Measurements from ENCODE around the gene ZNF609. TPM values are rescaled to one million over a fixed set of nuclear protein-coding genes. Genes with fewer than 3 reads are reported as not detected.
"Not testable (repeated sequence)": the region's sequence is repeated elsewhere in the genome, so short reads cannot be mapped to it uniquely, and the experiment has no call there.

The ZNF609 gene
- total RNA-seq, 2 experiments from 2014 or later: 34.1 TPM

DNA sequence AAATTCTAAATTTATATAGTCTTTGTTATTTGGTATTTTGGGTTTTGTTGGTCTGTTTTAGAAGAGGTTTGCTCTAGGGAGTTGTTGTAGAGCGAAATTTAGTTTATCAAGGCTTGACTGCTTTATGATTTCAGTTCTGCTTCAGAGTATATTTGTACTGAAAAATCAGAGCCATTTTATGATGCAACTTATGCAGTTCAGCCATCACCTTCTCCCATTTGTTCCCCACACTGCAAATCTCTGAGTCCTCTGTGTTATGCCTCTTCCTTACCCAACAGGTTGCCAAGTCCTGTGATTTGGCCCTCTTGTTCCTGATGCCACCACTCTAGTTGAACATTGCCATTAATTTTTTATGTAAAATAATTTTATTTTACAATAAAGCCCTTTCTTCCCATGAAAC lies 140.4 kb downstream of the ZNF609 start:
- POLR2A ChIA-PET: no interaction called here

DNA sequence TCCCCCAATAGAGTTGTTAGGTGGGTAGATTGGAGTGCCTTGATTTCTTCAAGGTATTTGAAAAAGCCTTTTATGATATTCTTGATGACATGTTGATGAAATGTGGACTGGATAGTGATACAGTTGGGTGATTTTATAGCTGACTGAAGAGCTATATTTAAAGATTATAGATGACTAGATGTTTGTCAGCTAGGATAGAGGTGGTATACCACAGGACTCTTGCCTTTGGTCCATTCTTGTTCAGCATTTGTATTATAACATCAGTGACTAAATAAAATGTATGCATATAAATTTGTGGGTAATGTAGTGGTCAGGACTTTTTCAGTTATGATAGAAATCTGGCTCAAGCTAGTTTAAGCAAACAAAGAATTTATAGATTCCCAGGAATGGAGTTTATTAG lies 143.9 kb downstream of the ZNF609 start:
- POLR2A ChIA-PET: interaction anchor here (0.7 kb wide), 1 partner anchor 46 kb away, joined by 4 read pairs; no protein-coding TSS in a partner anchor

More for the DNA sequence above, 140.4 kb downstream of the ZNF609 start:
- CTCF ChIA-PET: no interaction called here

DNA sequence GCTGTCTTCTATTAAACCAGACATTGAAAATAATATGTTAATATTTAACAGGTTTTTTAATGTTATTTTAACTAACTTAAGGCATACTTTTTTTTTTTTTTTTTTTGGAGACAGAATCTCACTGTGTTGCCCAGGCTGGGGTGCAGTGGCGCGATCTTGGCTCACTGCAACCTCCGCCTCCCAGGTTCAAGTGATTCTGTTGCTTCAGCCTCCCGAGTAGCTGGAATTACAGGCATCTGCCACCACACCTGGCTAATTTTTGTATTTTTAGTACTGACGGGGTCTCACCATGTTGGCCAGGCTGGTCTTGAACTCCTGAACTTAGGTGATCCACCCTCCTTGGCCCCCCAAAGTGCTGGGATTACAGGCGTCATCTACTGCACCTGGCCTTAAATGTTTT lies 147.0 kb downstream of the ZNF609 start:
- CTCF ChIA-PET, POLR2A ChIA-PET: not testable (repeated sequence)

More for the DNA sequence above, 143.9 kb downstream of the ZNF609 start:
- CTCF ChIA-PET: interaction anchor here (0.9 kb wide), 1 partner anchor 42 kb away, joined by 3 read pairs; no protein-coding TSS in a partner anchor

DNA sequence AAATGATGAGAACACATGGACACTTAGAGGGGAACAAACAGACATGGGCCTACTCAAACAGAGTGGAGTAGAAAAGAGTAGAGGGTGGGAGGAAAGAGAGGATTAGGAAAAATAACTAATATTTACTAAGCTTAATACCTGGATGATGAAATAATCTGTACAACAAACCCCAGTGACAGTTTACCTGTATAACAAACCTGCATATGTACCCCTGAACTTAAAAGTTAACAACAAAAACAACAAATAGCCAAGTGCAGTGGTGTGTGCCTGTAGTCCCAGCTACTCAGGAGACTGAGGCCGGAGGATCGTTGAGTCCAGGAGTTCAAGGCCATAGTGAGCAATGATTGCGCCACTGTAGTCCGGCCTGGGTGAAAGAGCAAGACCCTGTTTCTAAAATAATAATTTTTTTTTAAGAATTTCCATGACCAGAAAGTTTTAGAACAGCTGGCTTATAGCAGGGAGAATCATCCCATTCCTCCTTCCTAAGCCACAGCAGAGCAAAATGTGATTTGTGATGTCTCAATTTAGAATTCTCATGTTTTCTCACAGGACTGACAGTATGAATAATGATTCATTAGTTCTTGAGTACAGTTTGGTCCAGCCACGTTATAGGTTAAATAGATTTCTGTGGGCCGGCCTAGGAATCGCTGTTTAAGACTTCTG lies 150.0 kb downstream of the ZNF609 start:
- POLR2A ChIA-PET: no interaction called here
- CTCF ChIA-PET: interaction anchor here (0.8 to 1.0 kb wide), 2 partner anchors 9 to 15 kb away, joined by 3 to 4 read pairs; no protein-coding TSS in a partner anchor

DNA sequence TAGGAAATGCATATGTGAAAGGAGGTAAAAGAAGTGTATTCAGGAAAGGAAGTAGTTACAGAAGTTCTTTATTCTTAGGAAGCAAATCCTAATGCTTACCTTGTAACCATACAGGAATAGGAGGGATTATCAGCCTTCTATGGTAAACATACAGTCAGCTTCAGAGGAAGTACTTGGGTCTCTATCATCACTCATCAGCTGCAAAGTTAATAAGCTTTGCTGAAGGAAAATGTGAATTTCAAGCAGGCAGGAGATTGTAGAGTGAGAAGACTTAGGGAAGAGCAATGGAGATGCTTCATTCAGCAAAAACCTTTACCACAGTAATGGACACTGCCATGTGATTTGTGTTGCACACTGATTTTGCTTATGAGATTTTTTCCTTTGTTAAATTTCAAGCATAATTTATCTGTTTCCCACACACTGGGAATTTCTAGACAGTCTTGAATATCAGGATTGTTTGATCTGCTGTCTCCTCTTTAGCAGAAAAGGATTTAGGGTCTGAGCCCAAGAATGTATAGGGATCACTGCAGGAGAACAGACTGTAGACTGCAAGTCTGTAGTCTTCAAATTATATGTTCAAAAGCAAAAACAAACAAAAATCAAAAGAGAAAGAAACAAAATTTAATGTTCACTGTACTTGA lies 150.8 kb downstream of the ZNF609 start:
- ChIA-PET POLR2A (no interaction called here), CTCF (interaction anchor here (0.8 to 1.0 kb wide), 2 partner anchors 10 to 16 kb away, joined by 3 to 4 read pairs; no protein-coding TSS in a partner anchor)

DNA sequence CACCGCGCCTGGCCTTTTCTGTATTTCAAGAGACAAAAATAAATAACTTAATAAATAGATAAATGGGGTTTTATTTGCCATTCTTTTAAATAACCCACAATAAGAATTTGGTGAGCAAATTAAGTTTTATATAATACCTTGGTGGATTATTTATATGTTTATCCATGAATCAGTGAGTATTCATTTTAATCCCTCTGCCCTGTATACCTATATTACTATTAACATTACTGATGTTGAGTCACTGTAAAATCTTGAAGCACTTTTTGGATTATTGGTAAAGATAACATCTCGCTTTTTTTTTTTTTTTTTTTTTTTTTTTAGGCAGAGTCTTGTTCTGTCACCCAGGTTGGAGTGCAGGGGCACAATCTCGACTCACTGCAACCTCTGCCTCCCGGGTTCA lies 154.1 kb downstream of the ZNF609 start:
- CTCF ChIA-PET: no interaction called here
- POLR2A ChIA-PET: no interaction called here

DNA sequence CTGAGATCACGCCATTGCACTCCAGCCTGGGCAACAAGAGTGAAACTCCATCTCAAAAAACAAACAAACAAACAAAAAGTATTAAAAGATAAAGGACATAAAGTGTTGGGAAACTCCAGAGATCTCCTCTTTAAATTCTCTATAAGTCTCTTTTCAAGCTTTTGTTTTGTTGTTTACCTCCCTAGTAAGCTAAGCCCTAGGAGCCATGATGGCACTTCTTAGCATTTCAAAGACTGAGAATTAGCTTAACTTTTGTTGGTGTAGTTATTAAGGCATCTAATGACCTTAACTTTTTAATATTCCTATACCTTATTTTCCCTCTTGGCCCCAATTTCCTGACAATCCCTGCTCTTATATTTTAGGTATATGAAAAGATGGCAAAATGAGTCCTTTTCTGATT lies 157.3 kb downstream of the ZNF609 start:
- ChIA-PET POLR2A (no interaction called here), CTCF (interaction anchor here (1.2 kb wide), 1 partner anchor 16 kb away, joined by 3 read pairs; no protein-coding TSS in a partner anchor)

DNA sequence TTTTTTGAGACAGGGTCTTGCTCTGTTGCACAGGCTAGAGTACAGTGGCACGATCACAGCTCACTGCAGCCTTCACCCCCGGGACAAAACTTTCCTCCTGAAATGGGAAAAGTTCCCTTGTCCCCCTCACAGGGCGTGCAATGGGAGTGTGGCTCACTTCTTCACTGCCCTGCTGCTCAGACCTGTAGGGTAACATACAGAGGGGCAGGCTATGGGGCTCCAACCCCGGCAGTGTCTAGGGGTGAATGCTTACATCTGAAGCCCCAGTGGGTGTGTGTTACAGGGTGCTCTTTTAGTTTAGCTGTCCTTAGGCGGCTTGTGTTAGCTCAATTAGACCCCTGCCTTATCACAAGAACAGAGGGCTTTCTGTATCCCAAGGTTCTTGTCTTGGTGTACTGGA lies 157.8 kb downstream of the ZNF609 start:
- CTCF ChIA-PET: interaction anchor here (1.2 kb wide), 1 partner anchor 15 kb away, joined by 3 read pairs; no protein-coding TSS in a partner anchor
- POLR2A ChIA-PET: no interaction called here

DNA sequence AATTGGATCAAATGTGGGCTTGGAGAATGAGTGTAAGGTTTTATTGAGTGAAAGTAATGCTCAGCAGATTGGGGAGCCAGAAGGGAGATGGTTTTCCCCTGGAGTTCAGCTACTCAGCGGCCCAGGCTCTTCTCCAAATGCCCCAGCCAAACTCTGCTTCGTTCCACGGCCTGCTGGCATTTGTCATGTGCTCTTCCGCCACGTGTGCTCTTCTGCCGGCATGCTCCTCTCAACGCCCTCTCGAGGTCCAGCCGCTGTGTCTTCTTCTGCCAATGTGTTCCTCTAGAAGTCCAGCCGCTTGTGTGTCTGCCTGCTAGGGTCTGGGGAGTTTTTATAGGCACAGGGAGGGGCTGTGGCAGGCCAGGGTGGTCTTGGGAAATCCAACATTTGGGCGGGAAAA lies 158.2 kb downstream of the ZNF609 start:
- POLR2A ChIA-PET: no interaction called here
- CTCF ChIA-PET: interaction anchor here (1.0 to 1.2 kb wide), 2 partner anchors 15 to 19 kb away, joined by 3 read pairs; no protein-coding TSS in a partner anchor

DNA sequence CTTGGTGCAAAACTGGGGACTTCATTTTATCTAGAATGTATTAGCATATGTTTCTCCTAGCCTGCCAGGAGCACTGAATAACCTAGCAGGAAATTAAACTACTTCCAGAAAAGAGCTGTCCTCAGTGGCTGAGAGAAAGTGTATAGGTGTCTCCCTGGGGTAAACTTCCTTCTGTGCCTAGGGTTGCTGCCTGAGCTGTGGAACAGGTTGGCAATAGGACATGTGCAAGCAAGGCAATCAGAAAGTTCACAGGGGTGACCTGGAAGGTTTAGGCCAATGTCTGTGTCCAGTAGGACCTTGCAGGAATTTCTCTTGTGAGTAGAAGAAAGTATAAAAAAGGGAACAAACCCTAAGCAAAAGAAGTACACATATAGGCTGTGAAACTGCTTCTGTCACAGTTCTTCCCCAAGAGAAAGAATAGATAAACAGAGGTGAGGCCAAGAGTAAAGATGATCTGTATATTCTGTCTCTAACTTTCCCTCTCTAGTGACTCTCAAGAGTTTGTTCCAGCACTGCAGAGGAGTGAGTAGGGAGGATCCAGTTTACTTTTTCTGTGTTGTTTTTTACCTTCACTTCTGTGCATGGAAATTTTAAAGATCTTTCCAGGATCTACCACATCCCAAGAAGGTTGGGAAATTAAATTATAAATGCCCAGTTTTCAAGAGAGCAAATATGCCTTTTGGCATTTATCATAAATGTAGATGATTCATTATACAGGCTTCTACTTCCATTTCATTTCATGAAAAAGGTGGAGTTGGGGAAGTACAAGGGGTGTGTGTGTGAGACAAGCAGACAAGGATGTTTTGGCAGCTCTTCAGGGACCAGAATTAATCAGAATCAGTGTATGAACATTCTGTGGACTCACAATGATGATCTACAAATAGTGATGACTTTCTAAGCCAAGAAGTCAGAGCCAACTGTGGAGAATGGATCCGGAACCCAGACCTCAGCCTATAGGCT lies 159.8 kb downstream of the ZNF609 start:
- POLR2A ChIA-PET: interaction anchor here (0.6 kb wide), 1 partner anchor 14 kb away, joined by 3 read pairs; no protein-coding TSS in a partner anchor

DNA sequence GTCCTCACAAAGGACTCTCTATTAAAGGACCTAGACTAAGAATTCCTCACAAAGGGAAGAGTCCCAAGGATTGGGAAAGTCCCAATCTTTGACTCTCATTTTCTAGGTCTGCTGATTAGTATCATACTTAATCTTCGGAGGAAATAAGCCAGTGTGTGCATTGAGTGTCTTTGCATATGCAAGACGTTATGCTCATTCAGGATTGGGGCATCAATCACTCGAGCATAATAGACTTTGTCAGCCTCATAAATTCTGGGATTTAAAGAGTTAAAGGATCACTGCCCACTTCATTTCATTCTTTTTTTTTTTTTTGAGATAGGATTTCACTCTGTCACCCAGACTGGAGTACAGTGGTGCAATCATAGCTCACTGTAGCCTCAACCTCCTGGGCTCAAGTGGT lies 160.7 kb downstream of the ZNF609 start:
- CTCF ChIA-PET: no interaction called here

More for the DNA sequence above, 159.8 kb downstream of the ZNF609 start:
- CTCF ChIA-PET: no interaction called here

DNA sequence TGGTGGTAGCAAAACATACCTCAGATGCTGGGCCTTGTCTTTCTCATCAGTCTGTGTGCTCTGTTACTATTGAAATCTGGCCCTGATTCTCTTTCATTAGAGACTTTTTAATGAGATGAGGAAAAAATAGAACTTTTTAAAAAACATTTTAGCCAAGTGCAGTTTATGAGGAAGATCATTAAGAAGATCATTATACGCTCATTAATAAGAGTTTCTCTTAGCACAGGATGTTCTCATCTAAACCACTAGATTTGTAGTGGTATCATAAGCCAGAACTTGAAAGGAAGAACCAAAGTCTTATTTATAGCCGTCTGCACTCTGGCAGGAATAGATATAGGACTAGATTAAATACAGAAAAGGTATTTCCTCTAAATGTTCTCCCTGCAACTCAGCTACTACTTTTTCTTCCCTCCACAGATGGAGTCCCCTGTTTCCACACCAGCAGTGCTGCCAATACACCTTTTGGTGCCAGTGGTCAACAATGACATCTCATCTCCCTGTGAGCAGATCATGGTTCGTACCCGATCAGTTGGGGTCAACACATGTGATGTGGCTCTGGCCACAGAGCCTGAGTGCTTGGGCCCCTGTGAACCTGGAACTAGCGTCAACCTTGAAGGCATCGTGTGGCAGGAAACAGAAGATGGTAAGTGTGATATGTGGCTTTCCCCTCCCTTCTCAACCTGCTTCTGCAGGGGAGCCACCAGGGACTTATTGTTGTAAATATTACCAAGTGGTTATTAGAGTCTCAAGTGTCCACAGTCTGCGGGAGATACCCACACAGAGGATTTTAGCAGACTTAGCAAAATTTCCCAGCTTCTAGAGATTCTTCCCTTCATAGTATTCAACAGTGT lies 162.3 kb downstream of the ZNF609 start:
- ChIA-PET POLR2A (no interaction called here), CTCF (no interaction called here)

More for the DNA sequence above, 160.7 kb downstream of the ZNF609 start:
- POLR2A ChIA-PET: no interaction called here

DNA sequence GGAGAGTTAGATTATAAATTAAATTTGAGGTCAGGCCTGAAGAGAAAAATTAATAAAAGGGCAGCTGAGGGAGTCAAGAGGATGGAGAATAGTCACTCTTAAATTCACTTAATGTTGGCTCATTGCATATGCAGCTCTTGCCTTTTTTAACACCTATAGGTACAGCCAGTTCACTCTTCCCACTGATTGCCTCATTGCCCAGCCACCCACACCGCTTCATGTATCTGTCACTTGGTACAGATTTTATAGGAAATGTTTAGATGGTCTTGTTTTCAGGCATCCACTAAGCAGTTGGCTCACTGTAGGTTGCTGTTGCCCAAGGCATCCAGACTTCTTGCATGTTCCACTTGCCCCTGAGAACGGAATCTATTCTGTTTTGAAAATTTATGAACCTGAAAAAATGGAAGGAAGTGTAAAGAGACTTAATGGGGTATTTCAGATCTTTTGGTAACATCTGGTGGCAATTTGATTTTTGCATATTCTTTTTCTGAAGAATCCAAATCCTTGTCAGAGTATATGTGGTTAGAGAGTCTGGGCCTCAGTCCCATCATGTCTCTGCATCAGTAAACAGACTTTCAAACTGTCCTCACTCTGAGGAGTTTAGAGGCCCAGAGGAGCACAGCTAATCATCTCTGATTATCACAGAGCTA lies 163.1 kb downstream of the ZNF609 start:
- ChIA-PET CTCF (no interaction called here), POLR2A (interaction anchor here (1.1 kb wide), 1 partner anchor 11 kb away, joined by 4 read pairs; no protein-coding TSS in a partner anchor)

DNA sequence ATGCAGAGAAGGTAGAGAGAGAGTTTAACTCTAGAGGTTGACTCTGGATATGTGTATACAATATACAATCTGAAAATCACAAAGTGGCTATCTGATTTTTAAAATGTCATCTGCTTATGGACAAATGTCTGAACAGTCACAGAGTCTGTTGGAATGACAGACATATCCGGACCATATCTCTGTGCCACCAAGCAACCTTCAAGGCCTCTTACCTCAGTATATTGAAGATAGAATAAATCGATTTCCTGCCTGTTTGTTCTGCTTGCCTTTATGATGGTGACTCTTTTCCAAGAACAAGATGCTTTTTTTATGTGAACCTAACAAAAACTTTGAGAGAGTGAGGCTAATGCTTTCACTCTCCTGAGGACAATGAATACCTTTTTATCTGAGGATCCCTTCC lies 163.9 kb downstream of the ZNF609 start:
- POLR2A ChIA-PET: interaction anchor here (1.1 kb wide), 1 partner anchor 10 kb away, joined by 4 read pairs; no protein-coding TSS in a partner anchor
- CTCF ChIA-PET: no interaction called here

DNA sequence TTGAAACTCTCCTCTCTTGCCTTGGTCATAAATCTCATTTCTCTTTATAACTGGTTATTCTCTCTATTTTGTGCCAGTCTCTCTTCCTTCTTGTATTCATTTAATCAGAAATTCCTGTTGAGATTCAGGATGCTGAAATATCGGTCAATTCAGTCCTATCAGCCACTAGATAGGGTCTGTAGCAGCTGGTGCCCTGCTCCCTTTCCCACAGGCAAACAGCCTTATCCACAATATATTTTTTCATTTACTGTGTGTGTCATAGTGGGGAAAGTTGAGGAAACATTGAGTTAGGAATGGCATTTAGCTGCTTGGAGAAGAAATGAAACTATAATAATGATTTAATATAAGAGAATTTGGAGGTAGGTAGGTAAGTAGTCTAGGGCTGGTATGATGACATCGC lies 168.7 kb downstream of the ZNF609 start:
- POLR2A ChIA-PET: interaction anchor here (1.3 kb wide), 1 partner anchor 19 kb away, joined by 4 read pairs; no protein-coding TSS in a partner anchor

DNA sequence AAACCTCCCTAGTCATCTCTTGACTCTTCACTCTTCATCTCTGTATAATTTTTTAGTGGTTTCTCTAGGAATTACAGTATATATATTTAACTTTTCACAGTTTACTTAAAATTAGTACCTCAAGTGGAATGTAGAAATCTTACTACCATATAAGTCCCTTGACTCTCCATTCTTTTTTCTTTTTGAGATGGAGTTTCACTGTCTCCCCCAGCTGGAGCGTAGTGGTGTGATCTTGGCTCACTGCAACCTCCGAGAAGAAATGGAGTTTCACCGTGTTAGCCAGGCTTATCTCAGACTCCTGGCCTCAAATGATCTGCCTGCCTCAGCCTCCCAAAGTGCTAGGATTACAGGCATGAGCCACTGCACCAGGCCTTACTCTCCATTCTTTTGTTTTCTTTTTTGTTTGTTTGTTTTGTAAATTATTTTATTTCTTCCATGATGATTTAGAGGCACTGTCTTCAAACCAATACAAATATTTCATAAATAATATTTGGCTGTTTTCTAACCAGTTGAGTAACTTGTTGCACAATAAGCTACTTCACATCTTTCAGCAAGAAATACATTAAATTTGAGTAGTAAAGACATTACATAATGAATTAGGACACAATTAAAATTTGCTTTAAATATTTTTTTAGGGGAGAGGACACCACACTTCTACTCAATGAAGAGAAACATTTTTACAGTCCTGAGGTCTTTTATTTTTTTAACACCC lies 170.2 kb downstream of the ZNF609 start:
- CTCF ChIA-PET: no interaction called here
- POLR2A ChIA-PET: no interaction called here

More for the DNA sequence above, 168.7 kb downstream of the ZNF609 start:
- CTCF ChIA-PET: no interaction called here

DNA sequence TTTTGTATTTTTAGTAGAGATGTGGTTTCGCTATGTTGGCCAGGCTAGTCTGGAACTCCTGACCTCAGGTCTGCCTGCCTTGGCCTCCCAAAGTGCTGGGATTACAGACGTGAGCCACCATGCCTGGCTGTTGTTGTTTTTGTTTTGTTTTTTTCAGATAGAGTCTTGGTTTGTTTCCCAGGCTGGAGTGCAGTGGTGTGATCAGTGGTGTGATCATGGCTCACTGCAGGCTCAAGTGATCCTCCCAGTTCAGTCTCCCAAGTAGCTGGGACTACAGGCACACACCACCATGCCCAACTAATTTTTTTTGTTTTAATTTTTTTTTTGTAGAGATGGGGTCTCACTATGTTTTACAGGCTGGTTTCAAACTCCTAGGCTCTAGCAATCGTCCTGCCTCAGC lies 172.3 kb downstream of the ZNF609 start:
- CTCF ChIA-PET, POLR2A ChIA-PET: not testable (repeated sequence)

DNA sequence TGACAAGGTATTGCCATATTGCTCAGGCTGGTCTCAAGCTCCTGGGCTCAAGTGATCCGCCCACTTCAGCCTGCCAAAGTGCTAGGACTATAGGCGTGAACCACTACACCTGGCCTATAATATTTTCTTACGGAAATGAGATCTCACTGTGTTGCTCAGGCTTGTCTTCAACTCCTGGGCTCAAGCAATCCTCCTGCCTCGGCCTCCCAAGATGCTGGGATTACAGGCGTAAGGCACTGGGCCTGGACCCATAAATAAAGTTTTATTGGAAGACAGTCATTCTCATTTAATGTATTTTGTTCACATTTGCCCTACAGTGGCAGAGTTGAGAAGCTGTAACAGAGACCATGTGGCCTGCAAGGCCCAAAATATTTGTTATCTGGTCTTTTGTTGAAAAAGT lies 173.0 kb downstream of the ZNF609 start:
- POLR2A ChIA-PET: interaction anchor here (1.0 to 1.3 kb wide), 2 partner anchors 13 to 18 kb away, joined by 3 read pairs; no protein-coding TSS in a partner anchor

More for the DNA sequence above, 173.0 kb downstream of the ZNF609 start:
- CTCF ChIA-PET: interaction anchor here (1.0 kb wide), 1 partner anchor 15 kb away, joined by 3 read pairs; no protein-coding TSS in a partner anchor
